SW 1271 (cell line): ENCODE results near the gene CERS6.
"Not testable (repeated sequence)": the region's sequence is repeated elsewhere in the genome, so short reads cannot be mapped to it uniquely, and the experiment has no call there.

Experiments
- DNase-seq, 2 experiments: peaks; one replicate each; lab custom pipeline; 2025; lab: John Stamatoyannopoulos, UW

The CERS6 gene

DNA sequence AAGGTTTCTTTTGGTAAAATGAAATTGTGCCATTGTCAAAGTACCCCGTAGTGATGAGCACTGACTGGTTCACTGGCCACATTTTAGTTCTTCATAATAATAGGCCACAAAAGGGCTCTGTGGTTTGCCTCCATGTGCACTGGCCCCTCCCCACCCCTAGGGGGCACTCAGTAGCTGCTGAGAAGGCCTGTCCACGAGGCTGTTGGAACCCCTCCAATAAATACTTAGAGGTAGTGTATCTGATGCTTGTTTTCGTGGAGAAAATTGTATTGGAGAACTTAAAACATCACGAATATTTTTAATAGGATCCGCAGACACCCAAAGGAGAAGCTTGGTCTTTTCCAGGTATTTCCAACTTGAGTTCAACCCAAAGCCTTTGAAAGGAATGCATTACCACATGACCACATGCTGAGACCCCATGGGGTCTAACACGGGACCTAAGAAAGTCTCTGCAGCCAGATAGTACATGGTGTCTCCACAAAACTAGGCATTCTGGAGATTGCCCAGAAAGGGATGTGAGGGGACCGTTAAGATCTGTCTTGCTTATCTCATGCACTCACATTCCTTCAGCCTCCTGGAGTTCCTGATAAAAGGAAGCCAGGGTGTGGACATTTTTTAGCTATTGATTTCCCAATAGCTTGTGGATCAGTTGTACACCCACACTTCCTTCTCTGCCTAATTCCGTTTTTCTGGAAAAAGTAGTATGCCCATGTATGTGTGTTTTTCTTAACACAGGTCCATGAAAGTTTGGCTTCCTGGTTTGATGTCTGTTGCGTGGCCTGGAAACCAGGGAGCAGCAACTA is 317.8 kb downstream of the CERS6 start:
- peak in 1 of 2 experiments; percentile 52 for DNase-seq

- no peak for DNase-seq
Measured at GRCh38 chr2:168775837-168776236, 319.8 kb downstream of the CERS6 start.

DNA sequence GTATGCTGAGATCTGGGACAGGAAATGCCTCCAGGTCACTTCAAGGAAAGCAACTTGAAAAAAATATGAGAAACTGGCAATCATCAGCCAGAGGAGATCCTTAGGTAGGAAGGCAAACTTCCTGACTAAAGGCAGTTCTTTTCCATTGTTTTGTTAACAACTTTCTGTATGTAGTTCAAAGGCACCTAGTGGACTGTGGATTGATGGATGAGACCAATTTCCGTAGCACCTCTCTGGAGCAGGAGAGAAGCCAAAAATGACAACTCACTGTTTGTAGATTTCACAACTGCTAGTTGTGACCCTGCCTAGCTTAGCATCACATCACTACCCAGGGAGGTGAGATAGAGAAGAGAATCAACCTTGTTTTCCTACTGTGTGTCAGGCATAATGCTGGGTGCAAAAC is 324.6 kb downstream of the CERS6 start:
- no peak for DNase-seq

DNA sequence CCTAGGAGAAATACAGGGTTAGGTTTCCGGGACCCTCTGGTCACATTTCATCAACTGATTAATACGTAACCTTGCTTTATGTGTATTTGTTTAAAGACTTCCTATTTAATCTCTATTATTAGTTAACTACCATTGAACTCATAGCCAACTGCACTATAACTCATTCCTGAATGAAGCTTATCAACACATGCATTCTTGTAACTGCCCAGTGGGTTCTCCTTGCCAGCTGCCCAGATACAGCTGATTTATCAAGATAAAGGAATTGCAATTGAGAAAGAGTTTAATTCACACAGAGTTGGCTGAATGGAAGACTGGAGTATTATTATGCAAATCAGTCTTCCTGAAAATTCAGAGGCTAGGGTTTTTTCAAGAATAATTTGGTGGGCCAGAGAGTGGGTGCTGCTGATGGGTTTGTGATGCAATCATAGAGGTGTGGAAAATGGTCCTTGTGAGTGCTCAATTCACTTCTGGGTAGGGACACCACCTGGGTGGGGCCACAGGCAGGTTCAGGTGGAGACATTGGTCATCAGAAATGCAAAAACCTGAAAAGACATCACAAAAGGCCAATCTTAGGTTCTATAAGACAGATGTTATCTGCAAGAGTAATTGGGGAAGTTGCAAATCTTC is 325.2 kb downstream of the CERS6 start:
- DNase-seq: no peak

GRCh38 chr2:168782271-168782670 is 326.2 kb downstream of the CERS6 start:
- no peak for DNase-seq

GRCh38 chr2:168784993-168785392 is 328.9 kb downstream of the CERS6 start:
- DNase-seq: no peak

DNA sequence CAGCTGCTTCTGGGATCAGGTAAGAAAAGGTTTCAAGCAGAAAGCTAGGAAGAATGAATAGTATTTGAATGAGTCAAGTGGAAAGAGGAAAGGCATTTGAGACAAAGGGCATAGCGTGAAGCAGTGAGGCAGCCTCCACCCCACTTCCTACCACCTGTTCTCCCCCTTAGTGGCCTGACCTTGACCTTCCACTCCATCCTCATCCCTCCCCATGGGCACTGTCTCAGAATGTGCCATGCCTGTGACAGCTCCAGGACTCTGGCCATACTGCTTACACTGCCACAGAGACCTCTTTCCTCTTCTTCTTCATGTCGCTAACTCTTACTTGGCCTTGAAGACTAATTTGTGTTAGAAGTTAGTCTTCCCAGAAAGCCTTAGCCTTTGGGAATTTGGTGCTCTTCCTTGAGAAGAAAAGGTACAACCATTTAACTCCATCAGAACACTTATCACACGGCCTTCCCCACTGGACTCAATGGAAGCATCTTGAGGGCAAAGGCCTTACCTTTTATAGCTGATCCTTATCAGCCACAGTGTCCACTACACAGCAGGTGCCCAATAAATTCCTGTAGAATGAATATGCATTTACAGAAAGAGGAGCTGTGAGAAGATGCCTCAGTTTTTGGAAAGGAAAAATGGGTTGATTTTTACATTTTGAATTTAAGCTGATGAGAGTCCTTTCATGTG is 331.2 kb downstream of the CERS6 start:
- DNase-seq: no peak

- DNase-seq: no peak
Measured at GRCh38 chr2:168787782-168788376, 331.8 kb downstream of the CERS6 start.

DNA sequence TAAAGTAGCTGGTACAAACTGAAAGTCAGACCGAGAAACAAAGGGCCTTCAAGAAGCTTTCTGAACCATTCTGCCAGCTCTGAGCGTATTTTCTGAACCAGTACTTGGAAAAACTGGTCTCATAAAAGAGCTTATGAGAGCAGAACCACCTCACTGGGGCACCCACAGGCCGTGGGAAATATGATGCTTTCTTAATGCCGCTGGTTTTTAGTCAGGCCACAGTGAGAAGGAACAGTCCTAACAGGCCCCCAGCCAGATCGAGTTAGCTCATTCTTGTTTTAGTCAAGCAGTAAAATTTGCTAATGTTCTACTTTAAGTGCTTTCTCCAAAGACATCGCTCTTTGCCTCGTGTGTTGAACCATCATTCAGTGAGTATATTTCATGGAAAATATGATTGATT is 333.7 kb downstream of the CERS6 start:
- DNase-seq: no peak

DNA sequence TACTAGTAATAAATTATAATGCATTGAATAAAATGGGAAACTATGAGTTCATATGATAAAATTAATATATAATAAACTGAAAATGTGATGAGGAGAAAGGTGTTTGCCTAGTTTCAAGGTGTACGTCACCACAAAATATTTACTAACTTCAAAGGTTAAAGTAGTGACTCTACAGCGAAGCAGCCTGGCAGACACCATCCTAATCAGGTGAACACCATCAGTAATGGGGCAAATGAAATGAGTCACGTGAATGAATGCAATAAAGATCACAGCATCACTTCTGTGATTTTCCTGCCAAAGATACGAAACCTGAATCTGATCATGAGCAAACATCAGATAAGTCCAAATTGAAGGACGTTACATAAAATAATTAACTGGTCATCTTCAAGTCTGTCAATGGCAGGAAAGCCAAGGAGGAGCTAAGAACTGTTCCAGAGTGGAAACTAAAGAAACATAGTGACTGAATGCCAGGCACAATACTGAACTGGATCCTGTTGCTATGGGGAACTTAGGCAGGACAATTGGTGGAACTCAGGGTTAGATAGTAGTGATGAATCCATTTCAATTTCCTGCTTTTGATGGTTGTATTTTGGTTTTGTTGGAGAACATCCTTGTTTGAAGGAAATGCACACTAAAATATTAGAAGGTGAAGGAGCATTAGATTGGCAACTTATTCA is 334.3 kb downstream of the CERS6 start:
- no peak for DNase-seq

GRCh38 chr2:168791140-168791539 is 335.1 kb downstream of the CERS6 start:
- DNase-seq: not testable (repeated sequence)

GRCh38 chr2:168793596-168793995 is 337.5 kb downstream of the CERS6 start:
- DNase-seq: no peak

GRCh38 chr2:168794968-168795367 is 338.9 kb downstream of the CERS6 start:
- no peak for DNase-seq

DNA sequence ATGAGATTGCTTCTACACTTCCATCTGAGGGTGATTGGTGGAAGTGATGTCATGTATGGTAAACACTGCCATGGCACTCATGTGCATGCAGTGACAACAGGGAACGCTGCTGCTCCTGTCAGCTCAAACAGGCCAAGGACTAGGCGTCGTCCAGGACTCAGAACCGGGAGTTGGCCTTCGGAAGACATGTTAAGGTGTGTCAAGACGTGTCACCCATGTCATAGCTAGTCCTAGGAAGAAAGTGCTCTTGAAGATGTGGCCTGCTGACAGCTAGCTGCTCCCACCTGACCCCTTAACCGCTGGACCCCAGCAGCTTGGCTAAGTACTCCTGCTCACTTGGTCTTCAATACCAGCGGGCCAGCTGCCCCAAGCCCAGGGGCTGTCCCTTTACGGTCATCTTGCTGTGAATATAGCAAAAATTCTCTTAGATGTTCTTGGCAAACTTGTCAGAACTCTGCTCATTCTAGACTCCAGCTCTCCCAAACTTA is 340.1 kb downstream of the CERS6 start:
- DNase-seq: no peak

DNA sequence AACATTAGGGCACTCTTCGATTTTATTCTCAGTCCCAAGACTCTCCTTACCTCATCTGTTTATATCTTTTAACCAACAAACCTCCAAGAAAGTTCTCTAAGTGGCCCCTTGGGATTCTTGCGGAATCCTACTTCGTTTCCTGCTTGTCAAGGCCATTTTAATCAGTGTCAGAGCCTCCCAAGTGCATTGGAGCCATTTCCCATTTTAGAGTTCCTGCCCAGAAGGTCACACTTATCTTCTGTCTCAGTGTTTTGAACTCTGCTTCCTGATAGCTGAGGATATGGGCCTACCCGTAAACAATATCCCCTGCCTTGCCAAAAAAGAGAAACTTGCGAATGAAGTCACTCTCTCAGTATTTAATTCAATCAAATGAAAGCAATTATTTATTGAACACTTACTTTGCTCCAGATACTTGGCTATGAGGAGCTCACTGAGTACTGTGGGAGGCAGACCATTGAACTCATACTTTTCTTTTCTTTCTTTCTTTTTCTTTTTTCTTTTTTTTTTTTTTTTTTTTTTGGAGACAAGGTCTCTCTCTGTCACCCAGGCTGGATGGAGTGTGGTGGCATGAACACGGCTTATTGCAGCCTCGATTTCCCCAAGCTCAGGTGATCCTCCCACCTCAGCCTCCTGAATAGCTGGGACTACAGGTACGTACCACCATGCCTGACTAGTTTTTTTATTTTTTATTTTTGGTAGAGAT is 340.7 kb downstream of the CERS6 start:
- no peak for DNase-seq

DNA sequence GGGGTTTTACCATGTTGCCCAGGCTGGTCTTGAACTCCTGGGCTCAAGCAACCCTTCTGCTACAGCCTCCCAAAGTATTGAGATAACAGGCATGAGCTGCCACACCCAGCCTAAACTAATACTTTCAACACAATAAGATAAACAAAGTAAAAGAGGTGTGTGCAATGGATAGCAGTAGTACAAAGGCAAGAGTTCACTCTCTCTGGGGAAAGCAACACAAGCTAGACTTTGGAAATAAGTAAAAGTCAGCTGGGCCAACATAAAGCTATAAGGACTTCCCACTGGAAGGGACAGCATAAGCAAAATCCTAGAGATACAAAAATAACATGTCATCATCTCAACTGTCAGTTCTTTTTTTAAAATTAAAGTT is 341.2 kb downstream of the CERS6 start:
- no peak for DNase-seq

- no peak for DNase-seq
Measured at GRCh38 chr2:168798076-168798887, 342.2 kb downstream of the CERS6 start.

DNA sequence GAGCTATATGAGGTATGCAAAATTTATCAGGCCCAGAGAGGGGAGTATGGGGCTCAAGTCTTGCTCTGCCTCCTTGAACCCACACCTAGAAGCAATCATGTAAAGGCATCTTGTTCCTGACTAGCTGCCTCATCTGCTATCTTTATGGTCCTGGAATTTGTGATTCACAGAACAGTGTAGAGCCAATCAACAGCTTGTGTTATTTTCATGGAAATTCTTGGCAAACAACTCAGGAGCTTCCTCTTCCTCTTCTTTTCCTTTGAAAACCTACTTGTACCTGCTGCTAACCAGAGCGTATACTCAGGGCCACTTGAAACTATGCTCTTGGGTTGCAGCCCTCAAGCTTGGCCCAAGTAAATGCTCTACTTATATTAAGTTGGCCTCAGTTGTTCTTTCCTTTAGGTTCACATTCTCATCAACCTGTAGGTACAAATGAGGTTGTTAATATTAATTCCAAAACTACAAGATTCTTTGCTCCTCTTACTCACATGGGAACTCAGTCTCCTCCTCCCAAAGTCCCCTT is 342.9 kb downstream of the CERS6 start:
- DNase-seq: no peak

- DNase-seq: no peak
Measured at GRCh38 chr2:168801471-168801870, 345.4 kb downstream of the CERS6 start.
